ENCODE results near the gene DNAH7.

DNAH7 gene

GRCh38 chr2:195823206-195823605, 245.4 kb downstream of the DNAH7 start:
- Histone ChIP-seq H3K9me3 (ENCODE audit: insufficient read depth, low read depth, low read length) (no peaks in the 10 kb centered on the region), H3K27me3 (ENCODE audit: insufficient read depth, low read length) (no peaks in the 10 kb centered on the region), H3K4me1 (ENCODE audit: insufficient read depth, low read length) (peaks cover 13% of the 10 kb centered on the region), H3K9ac (ENCODE audit: low read depth, low read length) (no peak overlapping the region), H3K27ac (ENCODE audit: low read depth, low read length) (no peak overlapping the region), H3K36me3 (ENCODE audit: insufficient read depth, low read length) (no peaks in the 10 kb centered on the region), H3K4me3 (ENCODE audit: low read length) (no peak overlapping the region)
- 94% methylated on average over 2 of the region's 3 CpGs for WGBS

DNA sequence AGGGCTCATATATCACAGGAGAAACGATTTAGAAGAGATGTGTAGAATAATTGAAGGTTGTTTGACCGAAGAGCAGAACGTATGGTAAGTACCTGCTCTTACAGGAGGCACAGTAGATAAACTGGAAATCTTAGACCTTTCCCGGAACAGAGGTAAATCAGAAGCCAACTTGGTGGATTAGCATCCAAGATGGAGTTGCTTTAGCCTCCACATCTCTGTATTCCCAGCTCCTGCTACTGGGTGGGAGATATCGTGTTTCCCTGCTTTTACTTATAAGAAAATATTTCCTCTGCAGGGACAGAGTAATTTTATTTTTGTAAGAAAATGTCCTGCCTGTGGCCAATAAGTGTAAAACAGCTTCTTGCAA, 247.1 kb downstream of the DNAH7 start:
- no peaks in the 10 kb centered on the region for H3K36me3 ChIP-seq (ENCODE audit: insufficient read depth, low read length)
- H3K27ac ChIP-seq (ENCODE audit: low read depth, low read length): no peak overlapping the region
- no peak overlapping the region for H3K4me3 ChIP-seq (ENCODE audit: low read length)
- peaks cover 13% of the 10 kb centered on the region for H3K4me1 ChIP-seq (ENCODE audit: insufficient read depth, low read length)
- H3K9me3 ChIP-seq (ENCODE audit: insufficient read depth, low read depth, low read length): no peaks in the 10 kb centered on the region
- no peaks in the 10 kb centered on the region for H3K27me3 ChIP-seq (ENCODE audit: insufficient read depth, low read length)
- H3K9ac ChIP-seq (ENCODE audit: low read depth, low read length): no peak overlapping the region
- 89% methylated on average over 5 of the region's 5 CpGs for WGBS

DNA sequence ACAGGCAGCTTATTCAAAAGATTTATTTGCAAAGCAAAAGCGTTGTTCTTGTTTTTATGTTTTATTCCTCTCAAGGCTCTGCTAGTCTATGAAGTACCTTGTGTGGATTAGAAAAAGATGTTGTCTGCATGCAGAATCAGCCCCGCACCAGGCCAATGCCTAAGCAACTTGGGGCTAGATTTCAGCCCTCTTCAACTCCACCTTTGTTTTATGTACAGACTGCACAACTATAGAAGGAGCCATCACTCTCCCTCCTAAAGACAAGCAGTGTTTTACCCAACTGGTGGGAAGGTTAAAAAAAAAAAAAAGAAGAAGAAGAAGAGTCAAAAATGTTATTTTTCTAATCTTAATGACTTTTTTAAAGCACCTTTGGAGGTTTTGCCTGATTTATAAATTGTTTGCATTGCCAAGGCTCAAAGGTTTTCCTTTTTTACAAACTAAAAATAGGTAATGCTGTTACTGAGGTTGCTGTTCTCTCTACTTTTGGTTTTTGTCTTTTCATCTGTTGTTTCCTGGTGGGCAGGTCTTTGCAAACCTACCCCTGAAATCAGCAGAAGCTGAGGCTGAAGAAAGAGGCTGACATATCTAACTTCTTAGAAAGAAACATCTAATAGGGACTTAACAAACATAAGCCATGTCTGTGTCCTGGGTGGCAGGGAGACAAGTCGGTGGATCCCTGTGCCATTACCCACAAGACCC, 247.6 kb downstream of the DNAH7 start:
- Histone ChIP-seq H3K4me3 (ENCODE audit: low read length) (no peak overlapping the region), H3K36me3 (ENCODE audit: insufficient read depth, low read length) (no peaks in the 10 kb centered on the region), H3K27me3 (ENCODE audit: insufficient read depth, low read length) (no peaks in the 10 kb centered on the region), H3K4me1 (ENCODE audit: insufficient read depth, low read length) (peaks cover 12% of the 10 kb centered on the region), H3K9me3 (ENCODE audit: insufficient read depth, low read depth, low read length) (no peaks in the 10 kb centered on the region), H3K9ac (ENCODE audit: low read depth, low read length) (no peak overlapping the region), H3K27ac (ENCODE audit: low read depth, low read length) (no peak overlapping the region)
- 92% methylated on average over 3 of the region's 3 CpGs for WGBS

DNA sequence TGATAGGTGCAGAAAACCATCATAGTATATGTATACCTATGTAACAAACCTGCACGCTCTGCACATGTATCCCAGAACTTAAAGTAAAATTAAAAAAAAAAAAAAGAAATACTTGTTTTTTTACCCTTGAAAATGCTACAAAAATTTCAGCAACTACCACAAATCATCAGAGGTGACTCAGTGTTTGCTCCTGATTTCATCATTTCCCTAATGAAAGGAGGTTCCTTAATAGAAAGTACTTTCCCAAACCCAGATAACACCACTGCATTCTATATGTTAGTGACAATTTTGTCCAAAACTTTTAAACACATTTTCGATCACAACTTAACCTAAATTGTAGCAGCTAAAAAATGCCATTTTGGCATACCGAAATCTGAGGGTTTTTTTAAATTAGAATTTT, 248.3 kb downstream of the DNAH7 start:
- Histone ChIP-seq H3K4me3 (ENCODE audit: low read length) (no peak overlapping the region), H3K4me1 (ENCODE audit: insufficient read depth, low read length) (peaks cover 11% of the 10 kb centered on the region), H3K36me3 (ENCODE audit: insufficient read depth, low read length) (no peaks in the 10 kb centered on the region), H3K27me3 (ENCODE audit: insufficient read depth, low read length) (no peaks in the 10 kb centered on the region), H3K9me3 (ENCODE audit: insufficient read depth, low read depth, low read length) (no peaks in the 10 kb centered on the region), H3K9ac (ENCODE audit: low read depth, low read length) (no peak overlapping the region), H3K27ac (ENCODE audit: low read depth, low read length) (no peak overlapping the region)
- 92% methylated on average over 2 of the region's 3 CpGs for WGBS

DNA sequence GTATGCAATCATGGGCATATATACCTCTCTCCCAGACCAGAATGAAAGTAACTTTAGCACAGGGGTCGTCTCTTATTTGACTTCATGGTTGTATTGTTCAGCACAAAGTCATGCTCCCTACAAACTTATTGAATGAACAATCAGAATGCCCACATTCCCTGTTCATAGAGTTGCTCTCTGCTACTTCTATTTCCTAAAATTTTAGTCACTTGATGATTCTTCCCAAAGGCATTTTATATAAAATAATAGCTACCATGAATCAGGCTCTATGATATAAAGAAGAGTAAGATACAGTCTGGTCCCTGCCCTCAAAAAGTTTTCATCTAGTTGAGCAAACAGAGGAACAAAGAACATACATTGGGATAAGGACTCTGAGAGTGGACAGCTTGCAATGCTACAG, 249.4 kb downstream of the DNAH7 start:
- H3K4me3 ChIP-seq (ENCODE audit: low read length): no peak overlapping the region
- no peak overlapping the region for H3K27ac ChIP-seq (ENCODE audit: low read depth, low read length)
- WGBS: 93% methylated on average over 1 of the region's 1 CpG

DNA sequence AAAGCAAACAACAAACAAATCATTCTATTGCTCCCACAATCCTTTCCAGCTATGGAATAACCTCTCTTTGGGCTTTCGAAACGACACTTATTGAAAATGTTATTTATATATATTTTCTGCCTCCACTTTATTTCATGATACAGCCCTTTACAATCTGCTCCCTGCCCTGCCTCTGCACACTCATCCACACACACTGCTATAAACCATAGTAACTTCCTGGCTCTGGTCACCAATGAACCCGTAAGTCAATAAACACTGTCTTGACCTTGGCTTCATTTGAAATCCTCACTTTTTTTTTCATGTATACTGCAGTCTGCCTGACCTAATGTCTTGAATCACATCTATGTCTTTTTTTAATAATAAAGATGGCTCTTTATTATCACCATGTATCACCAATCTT, 250.1 kb downstream of the DNAH7 start:
- H3K27me3 ChIP-seq (ENCODE audit: insufficient read depth, low read length): no peaks in the 10 kb centered on the region
- no peaks in the 10 kb centered on the region for H3K36me3 ChIP-seq (ENCODE audit: insufficient read depth, low read length)
- 93% methylated on average over 1 of the region's 3 CpGs for WGBS
- peaks cover 11% of the 10 kb centered on the region for H3K4me1 ChIP-seq (ENCODE audit: insufficient read depth, low read length)
- H3K9ac ChIP-seq (ENCODE audit: low read depth, low read length): no peak overlapping the region
- no peak overlapping the region for H3K27ac ChIP-seq (ENCODE audit: low read depth, low read length)
- no peaks in the 10 kb centered on the region for H3K9me3 ChIP-seq (ENCODE audit: insufficient read depth, low read depth, low read length)
- H3K4me3 ChIP-seq (ENCODE audit: low read length): no peak overlapping the region

More for the DNA sequence above, 249.4 kb downstream of the DNAH7 start:
- no peaks in the 10 kb centered on the region for H3K36me3 ChIP-seq (ENCODE audit: insufficient read depth, low read length)
- no peaks in the 10 kb centered on the region for H3K9me3 ChIP-seq (ENCODE audit: insufficient read depth, low read depth, low read length)
- H3K9ac ChIP-seq (ENCODE audit: low read depth, low read length): no peak overlapping the region
- peaks cover 11% of the 10 kb centered on the region for H3K4me1 ChIP-seq (ENCODE audit: insufficient read depth, low read length)
- H3K27me3 ChIP-seq (ENCODE audit: insufficient read depth, low read length): no peaks in the 10 kb centered on the region

GRCh38 chr2:195818106-195818505, 250.5 kb downstream of the DNAH7 start:
- Histone ChIP-seq H3K27me3 (ENCODE audit: insufficient read depth, low read length) (no peaks in the 10 kb centered on the region), H3K4me3 (ENCODE audit: low read length) (no peak overlapping the region), H3K27ac (ENCODE audit: low read depth, low read length) (no peak overlapping the region), H3K4me1 (ENCODE audit: insufficient read depth, low read length) (peaks cover 15% of the 10 kb centered on the region), H3K36me3 (ENCODE audit: insufficient read depth, low read length) (no peaks in the 10 kb centered on the region), H3K9ac (ENCODE audit: low read depth, low read length) (no peak overlapping the region), H3K9me3 (ENCODE audit: insufficient read depth, low read depth, low read length) (no peaks in the 10 kb centered on the region)

GRCh38 chr2:195815083-195815482, 253.6 kb downstream of the DNAH7 start:
- Histone ChIP-seq H3K9ac (ENCODE audit: low read depth, low read length) (no peak overlapping the region), H3K27ac (ENCODE audit: low read depth, low read length) (no peak overlapping the region), H3K36me3 (ENCODE audit: insufficient read depth, low read length) (no peaks in the 10 kb centered on the region), H3K9me3 (ENCODE audit: insufficient read depth, low read depth, low read length) (no peaks in the 10 kb centered on the region), H3K4me1 (ENCODE audit: insufficient read depth, low read length) (peaks cover 12% of the 10 kb centered on the region), H3K4me3 (ENCODE audit: low read length) (no peak overlapping the region), H3K27me3 (ENCODE audit: insufficient read depth, low read length) (no peaks in the 10 kb centered on the region)
- WGBS: 100% methylated on average over 2 of the region's 2 CpGs

- whole genome bisulfite sequencing: 81% methylated on average over 2 of the region's 3 CpGs
- Histone ChIP-seq H3K27ac (ENCODE audit: low read depth, low read length) (no peak overlapping the region), H3K4me3 (ENCODE audit: low read length) (no peak overlapping the region), H3K27me3 (ENCODE audit: insufficient read depth, low read length) (no peaks in the 10 kb centered on the region), H3K4me1 (ENCODE audit: insufficient read depth, low read length) (peaks cover 26% of the 10 kb centered on the region), H3K9ac (ENCODE audit: low read depth, low read length) (no peak overlapping the region), H3K36me3 (ENCODE audit: insufficient read depth, low read length) (no peaks in the 10 kb centered on the region), H3K9me3 (ENCODE audit: insufficient read depth, low read depth, low read length) (no peaks in the 10 kb centered on the region)
Measured at GRCh38 chr2:195813421-195813820, 255.2 kb downstream of the DNAH7 start.

GRCh38 chr2:195810340-195811098, 258.1 kb downstream of the DNAH7 start:
- Histone ChIP-seq H3K9ac (ENCODE audit: low read depth, low read length) (no peak overlapping the region), H3K36me3 (ENCODE audit: insufficient read depth, low read length) (no peaks in the 10 kb centered on the region), H3K4me1 (ENCODE audit: insufficient read depth, low read length) (peaks cover 51% of the 10 kb centered on the region), H3K27me3 (ENCODE audit: insufficient read depth, low read length) (no peaks in the 10 kb centered on the region), H3K4me3 (ENCODE audit: low read length) (no peak overlapping the region), H3K9me3 (ENCODE audit: insufficient read depth, low read depth, low read length) (no peaks in the 10 kb centered on the region), H3K27ac (ENCODE audit: low read depth, low read length) (no peak overlapping the region)
- whole genome bisulfite sequencing: 96% methylated on average over 2 of the region's 4 CpGs

GRCh38 chr2:195808189-195808588, 260.4 kb downstream of the DNAH7 start:
- no peaks in the 10 kb centered on the region for H3K36me3 ChIP-seq (ENCODE audit: insufficient read depth, low read length)
- WGBS: 90% methylated on average over 1 of the region's 1 CpG
- peaks cover 68% of the 10 kb centered on the region for H3K4me1 ChIP-seq (ENCODE audit: insufficient read depth, low read length)
- no peaks in the 10 kb centered on the region for H3K9me3 ChIP-seq (ENCODE audit: insufficient read depth, low read depth, low read length)
- H3K27me3 ChIP-seq (ENCODE audit: insufficient read depth, low read length): no peaks in the 10 kb centered on the region
- peak overlapping the region; percentile 14; the same call in 1 of the 2 replicates for H3K27ac ChIP-seq (ENCODE audit: low read depth, low read length)
- H3K4me3 ChIP-seq (ENCODE audit: low read length): no peak overlapping the region
- no peak overlapping the region for H3K9ac ChIP-seq (ENCODE audit: low read depth, low read length)
